H9 (cell line): ENCODE data around the gene ZNF576. TPM values are rescaled to one million over a fixed set of nuclear protein-coding genes. Genes with fewer than 3 reads are reported as not detected.

Source experiments
- DNase-seq: peaks from one replicate; pipeline ENCODE4 v3.0.0-alpha.2; 2017
- H2AFZ ChIP-seq: one replicate; pipeline ENCODE4 v1.6.1; 2013; ENCODE audit warnings: mild to moderate bottlenecking, low read length, control low read depth, moderate library complexity
- H2AK5ac ChIP-seq: 2 replicates; pipeline ENCODE4 v1.6.1; 2013; ENCODE audit warnings: low read length, control low read depth, mixed read lengths; ENCODE audit not compliant: insufficient read length
- H2BK120ac ChIP-seq: one replicate; pipeline ENCODE4 v1.6.1; 2013; ENCODE audit warnings: low read depth, mild to moderate bottlenecking, low read length, control low read depth, inconsistent platforms; ENCODE audit not compliant: poor library complexity, severe bottlenecking
- H2BK12ac ChIP-seq: 2 replicates; pipeline ENCODE4 v1.6.1; 2013; ENCODE audit warnings: low read length, control low read depth, mixed read lengths, low read depth; ENCODE audit not compliant: insufficient read length
- H2BK15ac ChIP-seq: 2 replicates; pipeline ENCODE4 v1.6.1; 2013; ENCODE audit warnings: low read depth, low read length, control low read depth
- H2BK20ac ChIP-seq: one replicate; pipeline ENCODE4 v1.6.1; 2013; ENCODE audit warnings: low read depth, mild to moderate bottlenecking, low read length, control low read depth, inconsistent platforms; ENCODE audit not compliant: poor library complexity, severe bottlenecking
- H2BK5ac ChIP-seq: 2 replicates; pipeline ENCODE4 v1.6.1; 2013; ENCODE audit warnings: low read length, control low read depth, mixed read lengths; ENCODE audit not compliant: insufficient read length
- H3K14ac ChIP-seq: 2 replicates; pipeline ENCODE4 v1.6.1; 2013; ENCODE audit warnings: low read length, control low read depth; ENCODE audit not compliant: insufficient read depth
- H3K18ac ChIP-seq: 2 replicates; pipeline ENCODE4 v1.6.1; 2013; ENCODE audit warnings: low read depth, mild to moderate bottlenecking, mixed read lengths, low read length, control low read depth; ENCODE audit not compliant: insufficient read length
- H3K23ac ChIP-seq: 2 replicates; pipeline ENCODE4 v1.6.1; 2013; ENCODE audit warnings: low read length, control low read depth, mixed read lengths, low read depth; ENCODE audit not compliant: insufficient read length
- H3K23me2 ChIP-seq: 2 replicates; pipeline ENCODE4 v1.6.1; 2013; ENCODE audit warnings: low read depth, mild to moderate bottlenecking, mixed read lengths, low read length, control low read depth; ENCODE audit not compliant: insufficient read length, poor library complexity, severe bottlenecking
- H3K27ac ChIP-seq: 2 replicates; pipeline ENCODE4 v1.5.1; 2013; ENCODE audit warnings: low read length, control low read depth, mixed read lengths, low read depth; ENCODE audit not compliant: insufficient read length
- H3K27me3 ChIP-seq: 2 replicates; pipeline ENCODE4 v1.6.1; 2013; ENCODE audit warnings: low read length, control low read depth, inconsistent platforms; ENCODE audit not compliant: insufficient read depth
- H3K4ac ChIP-seq: 2 replicates; pipeline ENCODE4 v1.6.1; 2013; ENCODE audit warnings: low read depth, mild to moderate bottlenecking, control low read depth, inconsistent platforms, low read length, moderate library complexity
- H3K4me1 ChIP-seq: 2 replicates; pipeline ENCODE4 v1.6.1; 2013; ENCODE audit warnings: low read length, control low read depth, inconsistent platforms; ENCODE audit not compliant: insufficient read depth
- H3K4me2 ChIP-seq: 2 replicates; pipeline ENCODE4 v1.6.1; 2013; ENCODE audit warnings: low read length, control low read depth, mixed read lengths; ENCODE audit not compliant: insufficient read length, insufficient read depth
- H3K56ac ChIP-seq: 2 replicates; pipeline ENCODE4 v1.6.1; 2013; ENCODE audit warnings: low read depth, mild to moderate bottlenecking, mixed read lengths, low read length, control low read depth; ENCODE audit not compliant: insufficient read length
- H3K79me1 ChIP-seq: 2 replicates; pipeline ENCODE4 v1.6.1; 2013; ENCODE audit warnings: low read depth, mild to moderate bottlenecking, moderate library complexity, low read length, control low read depth, inconsistent platforms; ENCODE audit not compliant: insufficient read depth, poor library complexity, severe bottlenecking
- H3K79me2 ChIP-seq: 2 replicates; pipeline ENCODE4 v1.6.1; 2013; ENCODE audit warnings: low read length, control low read depth, inconsistent platforms; ENCODE audit not compliant: insufficient read depth
- H3K9ac ChIP-seq: 2 replicates; pipeline ENCODE4 v1.6.1; 2013; ENCODE audit warnings: low read length, control low read depth, mixed read lengths; ENCODE audit not compliant: insufficient read length; ENCODE audit errors: extremely low read depth
- H3K9me3 ChIP-seq: one replicate; pipeline ENCODE4 v1.6.1; 2013; ENCODE audit warnings: low read depth, low read length, inconsistent platforms; ENCODE audit not compliant: control insufficient read depth
- H3T11ph ChIP-seq: one replicate; pipeline ENCODE4 v1.6.1; 2013; ENCODE audit warnings: mild to moderate bottlenecking, low read length, control low read depth, inconsistent platforms
- H4K20me1 ChIP-seq: one replicate; pipeline ENCODE4 v1.6.1; 2013; ENCODE audit not compliant: control insufficient read depth, insufficient read length, insufficient read depth
- H4K5ac ChIP-seq: 2 replicates; pipeline ENCODE4 v1.6.1; 2013; ENCODE audit warnings: low read depth, mild to moderate bottlenecking, mixed read lengths, low read length, control low read depth; ENCODE audit not compliant: insufficient read length
- H4K8ac ChIP-seq: replicated peaks from 2 replicates; pipeline ENCODE4 v1.6.1; 2013; ENCODE audit warnings: low read length, control low read depth, mixed read lengths, low read depth; ENCODE audit not compliant: insufficient read length
- H4K91ac ChIP-seq: 2 replicates; pipeline ENCODE4 v1.6.1; 2013; ENCODE audit warnings: low read depth, mild to moderate bottlenecking, moderate library complexity, mixed read lengths, low read length, control low read depth; ENCODE audit not compliant: insufficient read length
- H3K27ac Mint-ChIP-seq, 3 experiments: 2 replicates in 2 of 3; 3 replicates in 1 of 3; pipeline ENCODE4 v1.8.0; 2020 to 2021; ENCODE audit warnings: mixed read lengths in 3 of 3, mild to moderate bottlenecking in 1 of 3, moderate library complexity in 1 of 3
- H3K27me3 Mint-ChIP-seq: 2 replicates; pipeline ENCODE4 v1.8.0; 2021; ENCODE audit warnings: low read depth, mild to moderate bottlenecking, moderate library complexity, mixed read lengths
- H3K36me3 Mint-ChIP-seq, 3 experiments: 2 replicates in 2 of 3; 3 replicates in 1 of 3; pipeline ENCODE4 v1.8.0; 2020 to 2021; ENCODE audit warnings: low read depth in 3 of 3, mixed read lengths in 3 of 3; ENCODE audit not compliant: insufficient read depth in 1 of 3
- H3K4me1 Mint-ChIP-seq, 2 experiments: 2 replicates each; pipeline ENCODE4 v1.8.0; 2020; ENCODE audit warnings: mixed read lengths in 2 of 2
- H3K4me3 Mint-ChIP-seq, 2 experiments: 2 replicates in 1 of 2; 3 replicates in 1 of 2; pipeline ENCODE4 v1.8.0; 2020 to 2021; ENCODE audit warnings: mild to moderate bottlenecking in 2 of 2, mixed read lengths in 2 of 2, moderate library complexity in 1 of 2
- H3K9me3 Mint-ChIP-seq, 2 experiments: 2 replicates in 1 of 2; 3 replicates in 1 of 2; pipeline ENCODE4 v1.8.0; 2020; ENCODE audit warnings: mild to moderate bottlenecking in 2 of 2, mixed read lengths in 2 of 2, moderate library complexity in 1 of 2
- CTCF ChIP-seq: fragments of 200-600 bp; sonication (generic); conservative IDR thresholded peaks from 3 replicates; pipeline ENCODE4 v1.8.0; 2021; ENCODE audit warnings: antibody characterized with exemption, mild to moderate bottlenecking
- WGBS: extraction: QIAGEN DNeasy Blood & Tissue Kit; methylation state at CpG from one replicate; pipeline ENCODE4 v1.1.7; 2013; ENCODE audit warnings: missing lambda C conversion rate, low lambda C conversion rate, mixed read lengths; ENCODE audit not compliant: insufficient read length; ENCODE audit errors: extremely low coverage; 5-methylcytosine and 5-hydroxymethylcytosine counted together
- total RNA-seq: library from RNA; stranded (reverse); gene quantifications from 2 replicates; pipeline ENCODE4 v1.2.1, GENCODE V29; 2021

Gene ZNF576
- total RNA-seq, 1 experiment from 2014 or later, result 19.7 TPM

GRCh38 chr19:43596842-43597461 is 557 bp downstream of the ZNF576 start:
- Histone ChIP-seq H3K23me2 (peaks cover 20% of the 10 kb centered on the region), H2AFZ (no peak overlapping the region), H3K4me1 (0 out of 2 replicates have a peak, but pooled peaks cover 3% of the 10 kb centered on the region), H3K27ac (no peak overlapping the region), H3K4me2 (peak overlapping the region; percentile 98), H2AK5ac (no peak overlapping the region), H3K14ac (0 out of 2 replicates have a peak overlapping the region, but pooled peaks have one; percentile 26), H2BK120ac (no peak overlapping the region), H3K79me1 (no peaks in the 10 kb centered on the region), H3K9ac (peak overlapping the region; percentile 84), H4K5ac (peak overlapping the region; percentile 41), H3K79me2 (peaks cover 4% of the 10 kb centered on the region; the same call in 1 of the 2 replicates), H2BK20ac (no peak overlapping the region), H2BK12ac (no peak overlapping the region), H4K8ac (no peak overlapping the region), H3K56ac (no peak overlapping the region), H3K27me3 (no peaks in the 10 kb centered on the region), H2BK5ac (no peak overlapping the region), H2BK15ac (no peak overlapping the region), H3T11ph (no peak overlapping the region), H3K18ac (no peak overlapping the region), H3K4ac (no peak overlapping the region), H3K9me3 (no peaks in the 10 kb centered on the region), H3K23ac (no peak overlapping the region), H4K91ac (no peak overlapping the region), H4K20me1 (no peaks in the 10 kb centered on the region)
- TF ChIP-seq CTCF, result no peak
- Mint-ChIP-seq H3K4me1 (peaks cover 18 to 25% of the 10 kb centered on the region in 2 experiments), H3K27ac (peak overlapping the region; percentile 96 to 99 (median 99)), H3K36me3 (peaks cover 13 to 43% (median 32%) of the 10 kb centered on the region in 3 experiments), H3K4me3 (peak overlapping the region; percentile 92 to 95), H3K9me3 (no peaks in the 10 kb centered on the region; a peak in 1 of 5 replicates), H3K27me3 (no peaks in the 10 kb centered on the region)
- no peak for DNase-seq
- no CpG with 5 or more reads among the region's 7 CpGs for WGBS
